PFSK-1 (cell line): ENCODE data around the gene CEP120.

ENCODE experiments used
- FOXP2 ChIP-seq: optimal IDR thresholded peaks from 2 replicates; pipeline ENCODE3; 2011; ENCODE audit warnings: borderline replicate concordance, control low read depth, inconsistent platforms; ENCODE audit not compliant: insufficient read depth; ENCODE audit errors: extremely low read length, extremely low read depth
- POLR2AphosphoS5 ChIP-seq: IDR thresholded peaks from 2 replicates; pipeline ENCODE4 v1.6.1; 2012; ENCODE audit warnings: low read depth, mild to moderate bottlenecking, control low read depth, low read length, moderate library complexity
- SIN3A ChIP-seq: IDR thresholded peaks from 2 replicates; pipeline ENCODE4 v1.6.1; 2012; ENCODE audit warnings: mild to moderate bottlenecking, low read length, moderate library complexity, borderline replicate concordance; ENCODE audit not compliant: insufficient read depth
- TAF1 ChIP-seq: IDR thresholded peaks from 2 replicates; pipeline ENCODE4 v1.6.1; 2012; ENCODE audit warnings: low read length, control low read depth, borderline replicate concordance; ENCODE audit not compliant: insufficient read depth
- TF ChIP-seq, protein P1 (sequence below), 2 experiments: IDR thresholded peaks; 2 replicates each; pipeline versions ENCODE4 v1.6.1 to v1.8.0; 2011 to 2012; ENCODE audit warnings: low read depth in 2 of 2, low read length in 2 of 2, control low read depth in 1 of 2, inconsistent platforms in 1 of 2, mild to moderate bottlenecking in 1 of 2, moderate library complexity in 1 of 2; ENCODE audit not compliant: insufficient read depth in 1 of 2

The CEP120 gene

DNA sequence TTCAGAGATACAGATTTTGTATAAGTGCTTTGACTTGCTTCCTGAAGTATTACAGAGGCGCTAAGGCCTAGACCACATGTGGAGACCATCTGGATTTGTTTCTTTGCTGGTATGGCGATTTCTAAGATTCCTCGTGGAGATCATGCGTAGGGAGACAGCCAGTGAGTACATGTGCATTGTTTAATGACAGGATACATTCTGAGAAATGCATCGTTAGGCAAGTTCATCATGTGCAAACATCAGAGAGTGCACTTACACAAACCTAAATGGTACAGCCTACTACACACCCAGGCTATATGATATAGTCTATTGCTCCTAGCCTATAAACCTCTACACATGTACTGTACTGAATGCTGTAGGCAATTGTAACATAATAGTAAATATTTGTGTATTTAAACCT lies 16.5 kb upstream of the CEP120 start:
- no peak for TF ChIP-seq FOXP2

DNA sequence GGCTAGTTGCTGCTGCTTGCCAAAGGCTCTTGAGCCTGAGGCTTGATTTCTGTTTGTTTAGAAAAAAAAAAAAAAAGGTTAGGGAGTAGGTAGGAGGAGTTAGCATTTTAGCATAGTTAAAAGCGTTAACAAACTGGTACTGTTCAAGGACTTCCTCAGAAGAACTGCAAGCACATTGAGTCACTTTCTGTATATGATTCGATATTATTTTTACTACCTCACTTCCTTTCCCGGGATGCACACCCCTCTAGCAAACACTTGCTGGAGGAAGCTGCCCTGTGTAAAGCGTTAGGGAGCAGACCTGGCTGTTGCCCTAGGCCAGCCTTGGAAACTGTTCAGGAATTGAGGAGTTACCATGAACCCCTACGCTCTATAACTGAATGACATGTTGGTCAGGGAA lies 15.7 kb upstream of the CEP120 start:
- TF ChIP-seq SIN3A (no peak), TAF1 (no peak), POLR2AphosphoS5 (no peak), FOXP2 (no peak)
- TF ChIP-seq, protein P1, sequence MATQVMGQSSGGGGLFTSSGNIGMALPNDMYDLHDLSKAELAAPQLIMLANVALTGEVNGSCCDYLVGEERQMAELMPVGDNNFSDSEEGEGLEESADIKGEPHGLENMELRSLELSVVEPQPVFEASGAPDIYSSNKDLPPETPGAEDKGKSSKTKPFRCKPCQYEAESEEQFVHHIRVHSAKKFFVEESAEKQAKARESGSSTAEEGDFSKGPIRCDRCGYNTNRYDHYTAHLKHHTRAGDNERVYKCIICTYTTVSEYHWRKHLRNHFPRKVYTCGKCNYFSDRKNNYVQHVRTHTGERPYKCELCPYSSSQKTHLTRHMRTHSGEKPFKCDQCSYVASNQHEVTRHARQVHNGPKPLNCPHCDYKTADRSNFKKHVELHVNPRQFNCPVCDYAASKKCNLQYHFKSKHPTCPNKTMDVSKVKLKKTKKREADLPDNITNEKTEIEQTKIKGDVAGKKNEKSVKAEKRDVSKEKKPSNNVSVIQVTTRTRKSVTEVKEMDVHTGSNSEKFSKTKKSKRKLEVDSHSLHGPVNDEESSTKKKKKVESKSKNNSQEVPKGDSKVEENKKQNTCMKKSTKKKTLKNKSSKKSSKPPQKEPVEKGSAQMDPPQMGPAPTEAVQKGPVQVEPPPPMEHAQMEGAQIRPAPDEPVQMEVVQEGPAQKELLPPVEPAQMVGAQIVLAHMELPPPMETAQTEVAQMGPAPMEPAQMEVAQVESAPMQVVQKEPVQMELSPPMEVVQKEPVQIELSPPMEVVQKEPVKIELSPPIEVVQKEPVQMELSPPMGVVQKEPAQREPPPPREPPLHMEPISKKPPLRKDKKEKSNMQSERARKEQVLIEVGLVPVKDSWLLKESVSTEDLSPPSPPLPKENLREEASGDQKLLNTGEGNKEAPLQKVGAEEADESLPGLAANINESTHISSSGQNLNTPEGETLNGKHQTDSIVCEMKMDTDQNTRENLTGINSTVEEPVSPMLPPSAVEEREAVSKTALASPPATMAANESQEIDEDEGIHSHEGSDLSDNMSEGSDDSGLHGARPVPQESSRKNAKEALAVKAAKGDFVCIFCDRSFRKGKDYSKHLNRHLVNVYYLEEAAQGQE (IDR thresholded peaks at IDR 0.05; ENCODE audit: insufficient read depth in 1 of 2, low read depth in 2 of 2, low read length in 2 of 2), result no peak

DNA sequence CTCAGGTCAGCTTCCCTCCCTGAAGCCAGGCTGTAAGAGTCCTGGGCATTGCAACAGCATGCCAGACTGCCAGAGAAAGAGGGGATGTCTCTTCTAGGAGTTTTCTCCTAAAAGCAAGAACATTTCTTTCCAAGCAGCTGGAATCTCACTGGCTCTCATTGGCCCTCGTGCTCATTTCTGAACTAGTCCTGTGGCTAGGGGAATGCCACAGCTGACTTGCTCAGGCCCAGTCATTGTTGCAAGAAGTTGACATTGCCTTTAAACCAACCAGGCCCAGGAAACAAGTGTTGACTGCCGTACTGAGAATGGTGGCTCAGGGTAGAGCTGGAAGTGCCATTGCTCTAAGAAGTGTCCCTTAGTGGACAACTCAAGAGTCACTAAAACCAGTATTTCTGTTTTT lies 15.0 kb upstream of the CEP120 start:
- TF ChIP-seq POLR2AphosphoS5 (no peak), SIN3A (no peak), TAF1 (no peak), FOXP2 (no peak)
- TF ChIP-seq, protein P1 (IDR thresholded peaks at IDR 0.05; ENCODE audit: insufficient read depth in 1 of 2, low read depth in 2 of 2, low read length in 2 of 2), result no peak

DNA sequence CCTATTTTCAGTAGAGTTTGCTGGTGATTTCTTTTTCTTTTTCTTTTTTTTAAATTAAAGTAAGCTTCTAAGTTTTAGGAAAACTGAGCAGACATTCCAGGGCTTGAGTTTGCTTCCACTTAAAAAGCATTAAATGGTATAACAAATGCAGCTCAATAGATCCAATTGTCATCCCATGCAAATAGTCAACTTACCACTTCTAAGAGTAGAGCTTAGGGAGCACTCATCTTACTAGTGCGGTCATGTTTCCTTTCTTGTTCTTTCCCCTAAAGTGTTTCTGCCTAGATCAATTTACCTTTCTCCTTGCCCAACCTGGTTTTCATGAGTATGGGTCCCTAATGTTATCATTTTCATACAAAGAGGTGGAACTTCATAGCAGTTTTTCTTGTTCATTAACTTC lies 13.0 kb upstream of the CEP120 start:
- TF ChIP-seq, protein P1 (IDR thresholded peaks at IDR 0.05; ENCODE audit: insufficient read depth in 1 of 2, low read depth in 2 of 2, low read length in 2 of 2), result no peak
- TF ChIP-seq SIN3A (no peak), POLR2AphosphoS5 (no peak), TAF1 (no peak), FOXP2 (no peak)

DNA sequence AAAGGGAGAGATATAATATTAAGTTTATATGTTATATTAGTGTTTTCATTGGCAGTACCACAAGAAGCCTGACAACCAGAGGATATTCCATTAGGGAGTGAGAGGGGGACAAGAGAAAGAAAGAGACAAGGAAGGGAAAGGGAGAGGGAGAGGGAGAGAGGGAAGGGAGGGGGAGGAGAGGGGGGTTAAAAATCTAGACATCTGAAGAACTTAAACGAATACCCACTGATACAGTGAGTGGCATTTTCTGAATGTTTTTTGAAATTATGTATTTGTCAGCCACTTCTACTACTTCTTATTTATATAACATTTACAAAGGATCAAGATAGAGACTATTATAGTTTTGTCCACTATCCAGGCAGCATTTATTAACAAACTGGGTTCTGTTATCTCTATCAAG lies 11.6 kb upstream of the CEP120 start:
- TF ChIP-seq TAF1 (no peak), FOXP2 (no peak), SIN3A (no peak), POLR2AphosphoS5 (no peak)
- TF ChIP-seq, protein P1 (IDR thresholded peaks at IDR 0.05; ENCODE audit: insufficient read depth in 1 of 2, low read depth in 2 of 2, low read length in 2 of 2), result no peak
